Measurements from ENCODE around the gene TMEM156. TPM values are rescaled to one million over a fixed set of nuclear protein-coding genes. Genes with fewer than 3 reads are reported as not detected.

Gene TMEM156
- total and polyA plus RNA-seq, 2 donors (not counting 3 experiments of a cell fraction or from before 2014, with no cell fraction given) = 0.39 to 1.00 TPM

GRCh38 chr4:38917481-38918025, 114.7 kb downstream of the TMEM156 start:
- Histone ChIP-seq H3K4me3 (replicated peaks in 1 of 3; ENCODE audit: insufficient read depth in 1 of 3, low read depth in 1 of 3, low read length in 3 of 3) (no peak overlapping the region), H3K9me1 (replicated peaks; ENCODE audit: control insufficient read depth, extremely low read depth, insufficient read depth, low read length) (no peaks in the 10 kb centered on the region), H2AFZ (ENCODE audit: low read depth, low read length) (no peak overlapping the region), H3K9ac (replicated peaks; ENCODE audit: extremely low read depth, insufficient read depth, low read length) (no peak overlapping the region), H3K27ac (ENCODE audit: insufficient read depth, low read depth, low read length) (no peak overlapping the region), H3K9me3 (replicated peaks; ENCODE audit: control insufficient read depth, insufficient read depth, low read length) (no peaks in the 10 kb centered on the region), H3K4me1 (ENCODE audit: control insufficient read depth, extremely low read depth, insufficient read depth, low read length) (no peaks in the 10 kb centered on the region), H3K79me2 (ENCODE audit: control insufficient read depth, insufficient read depth, low read length) (no peaks in the 10 kb centered on the region), H3K27me3 (ENCODE audit: control insufficient read depth in 2 of 2, insufficient read depth in 2 of 2, low read length in 2 of 2) (no peaks in the 10 kb centered on the region), H4K20me1 (replicated peaks; ENCODE audit: control insufficient read depth, extremely low read depth, insufficient read depth, low read length) (no peaks in the 10 kb centered on the region), H3K36me3 (ENCODE audit: control insufficient read depth in 2 of 2, extremely low read depth in 1 of 2, insufficient read depth in 2 of 2, low read length in 2 of 2) (peaks cover 23 to 27% of the 10 kb centered on the region in 2 experiments), H3K4me2 (ENCODE audit: insufficient read depth, low read length) (no peak overlapping the region)
- TF ChIP-seq EZH2 (IDR thresholded peaks at IDR 0.05; ENCODE audit: borderline replicate concordance, low read depth, low read length, severe bottlenecking) = no peak
- TF ChIP-seq CTCF (IDR thresholded peaks at IDR 0.05; ENCODE audit: extremely low read depth in 1 of 2, insufficient read depth in 1 of 2, low read depth in 1 of 2, low read length in 2 of 2) = no peak
- TF ChIP-seq GATA2 (IDR thresholded peaks at IDR 0.05; ENCODE audit: insufficient read depth, insufficient read length, low read depth, low read length) = no peak
- no peak for TF ChIP-seq POLR2A (IDR thresholded peaks at IDR 0.05; ENCODE audit: low read depth, low read length)
- TF ChIP-seq POLR2AphosphoS5 (IDR thresholded peaks at IDR 0.05; ENCODE audit: insufficient read depth, low read depth, low read length) = no peak
- no peak for TF ChIP-seq FOS (IDR thresholded peaks at IDR 0.05; ENCODE audit: borderline replicate concordance, insufficient read depth, low read length)
- TF ChIP-seq JUN (IDR thresholded peaks at IDR 0.05; ENCODE audit: borderline replicate concordance, insufficient read depth, insufficient read length, low read depth) = no peak
- no peak for TF ChIP-seq MAX (IDR thresholded peaks at IDR 0.05; ENCODE audit: insufficient read depth, insufficient read length)
- TF ChIP-seq MYC (IDR thresholded peaks at IDR 0.05; ENCODE audit: low read depth, low read length) = no peak
- POLR2A ChIA-PET = no interaction called here
- DNase-seq (ENCODE audit: low read depth, low spot score) = no peak
- CTCF ChIA-PET = interaction anchor here (0.8 to 1.6 kb wide), 3 partner anchors 8 to 217 kb away, joined by 3 to 5 read pairs (median 3); no protein-coding TSS in a partner anchor
- no peak for FAIRE-seq
- intact Hi-C loops (cut with micrococcal nuclease) = no loop called here
- BruUV-seq (replicated peaks) = no TSS peak
- dilution Hi-C loops (cut with MboI; ENCODE audit: extremely low pct_ligation_motif_present, low sequenced_read_pairs) = no loop called here

Other genes starting within 250 kb of the TMEM156 start
- gene TLR10, start 249.4 kb downstream of the TMEM156 start, total RNA-seq = not detected in 2 replicates
- not detected in 2 replicates for gene TLR10, start 249.4 kb downstream of the TMEM156 start, polyA plus RNA-seq
- gene TLR1, start 227.6 kb downstream of the TMEM156 start, total RNA-seq = 2.7 and 4.6 TPM in 2 replicates
- 0.59 and 0.81 TPM in 2 replicates for gene TLR1, start 227.6 kb downstream of the TMEM156 start, polyA plus RNA-seq
- gene TLR6, start 175.6 kb downstream of the TMEM156 start, total RNA-seq = 1.1 and 1.7 TPM in 2 replicates
- 0.16 and 0.19 TPM in 2 replicates for gene TLR6, start 175.6 kb downstream of the TMEM156 start, polyA plus RNA-seq
- gene FAM114A1, start 164.6 kb downstream of the TMEM156 start, total RNA-seq = 99.2 and 101 TPM in 2 replicates
- gene FAM114A1, start 164.6 kb downstream of the TMEM156 start, polyA plus RNA-seq = 91.8 and 118 TPM in 2 replicates
- gene KLHL5, start 29.8 kb upstream of the TMEM156 start, total RNA-seq = 54.6 and 64.2 TPM in 2 replicates
- gene KLHL5, start 29.8 kb upstream of the TMEM156 start, polyA plus RNA-seq = 23.0 and 32.2 TPM in 2 replicates
- gene WDR19, start 150.1 kb upstream of the TMEM156 start, total RNA-seq = 28.2 and 32.7 TPM in 2 replicates
- gene WDR19, start 150.1 kb upstream of the TMEM156 start, polyA plus RNA-seq = 27.0 and 27.1 TPM in 2 replicates